Calu3 (cell line): ENCODE results near the gene UBR2. TPM values are rescaled to one million over a fixed set of nuclear protein-coding genes. Genes with fewer than 3 reads are reported as not detected.

ENCODE experiments used
- BruUV-seq: library from RNA; stranded (reverse); fragments of 400-500 nt; replicated peaks from 2 replicates; lab custom pipeline; 2021; lab: Mats Ljungman, UMichigan
- CTCF ChIA-PET: fragments of 300-600 bp; sonication (Branson Sonifier 250); formaldehyde crosslinking; loops from one replicate; lab custom pipeline; 2022; ENCODE audit warnings: antibody characterized with exemption; lab: Charles Lee
- DNase-seq: peaks from one replicate; pipeline ENCODE4 v3.0.0; 2022
- H3K27ac Mint-ChIP-seq: one replicate; pipeline ENCODE4 v1.8.0; 2022; ENCODE audit warnings: mixed read lengths; ENCODE audit not compliant: unreplicated experiment
- H3K27me3 Mint-ChIP-seq: one replicate; pipeline ENCODE4 v1.8.0; 2022; ENCODE audit warnings: mixed read lengths; ENCODE audit not compliant: unreplicated experiment
- H3K36me3 Mint-ChIP-seq: one replicate; pipeline ENCODE4 v1.8.0; 2022; ENCODE audit warnings: mild to moderate bottlenecking, moderate library complexity, mixed read lengths; ENCODE audit not compliant: insufficient read depth, unreplicated experiment
- H3K4me1 Mint-ChIP-seq: one replicate; pipeline ENCODE4 v1.8.0; 2022; ENCODE audit warnings: mild to moderate bottlenecking, low read depth, mixed read lengths; ENCODE audit not compliant: unreplicated experiment
- H3K4me3 Mint-ChIP-seq: one replicate; pipeline ENCODE4 v1.8.0; 2022; ENCODE audit warnings: mild to moderate bottlenecking, low read depth, moderate library complexity, mixed read lengths; ENCODE audit not compliant: unreplicated experiment
- H3K9me3 Mint-ChIP-seq: one replicate; pipeline ENCODE4 v1.8.0; 2022; ENCODE audit warnings: low read depth, mixed read lengths; ENCODE audit not compliant: unreplicated experiment
- CTCF ChIP-seq: fragments of 200-600 bp; IDR thresholded peaks from one replicate; pipeline ENCODE4 v1.8.0; 2022; ENCODE audit warnings: antibody characterized with exemption; ENCODE audit not compliant: unreplicated experiment
- intact Hi-C: fragments of 100-400 bp; cut with micrococcal nuclease; formaldehyde crosslinking; loops from one replicate; pipeline ENCODE4 v1.10.0; 2022; ENCODE audit not compliant: unreplicated experiment
- total RNA-seq: library from RNA; stranded (reverse); gene quantifications from 2 replicates; pipeline ENCODE4 v1.2.3, GENCODE V29; 2022

UBR2 gene
- total RNA-seq, 1 experiment from 2014 or later, result 32.4 TPM

GRCh38 chr6:42735976-42736375, 172.1 kb downstream of the UBR2 start:
- CTCF ChIA-PET, result interaction anchor here (0.5 kb wide), 1 partner anchor 24 kb away, joined by 4 read pairs; no protein-coding TSS in a partner anchor
- TF ChIP-seq CTCF, result no peak

GRCh38 chr6:42740725-42741124, 176.9 kb downstream of the UBR2 start:
- peaks cover 9% of the 10 kb centered on the region for H3K4me1 Mint-ChIP-seq
- TF ChIP-seq CTCF, result no peak
- H3K4me3 Mint-ChIP-seq, result no peak overlapping the region
- BruUV-seq, result no TSS peak
- H3K9me3 Mint-ChIP-seq, result no peaks in the 10 kb centered on the region
- no peak for DNase-seq
- H3K27me3 Mint-ChIP-seq, result peaks cover 14% of the 10 kb centered on the region
- H3K36me3 Mint-ChIP-seq, result peaks cover 16% of the 10 kb centered on the region
- no peak overlapping the region for H3K27ac Mint-ChIP-seq
- intact Hi-C loops, result no loop called here
- CTCF ChIA-PET, result interaction anchor here (0.7 kb wide), 1 partner anchor 230 kb away, joined by 5 read pairs; no protein-coding TSS in a partner anchor

More at GRCh38 chr6:42735976-42736375, 172.1 kb downstream of the UBR2 start:
- no peaks in the 10 kb centered on the region for H3K9me3 Mint-ChIP-seq
- no TSS peak for BruUV-seq
- no peak overlapping the region for H3K27ac Mint-ChIP-seq
- no peaks in the 10 kb centered on the region for H3K36me3 Mint-ChIP-seq
- DNase-seq, result no peak
- H3K4me1 Mint-ChIP-seq, result no peaks in the 10 kb centered on the region
- intact Hi-C loops, result no loop called here
- H3K27me3 Mint-ChIP-seq, result peaks cover 14% of the 10 kb centered on the region
- no peak overlapping the region for H3K4me3 Mint-ChIP-seq

- no peak overlapping the region for H3K27ac Mint-ChIP-seq
- CTCF ChIA-PET, result interaction anchor here (0.6 kb wide), 3 partner anchors 12 to 117 kb away, joined by 3 to 4 read pairs (median 3); no protein-coding TSS in a partner anchor
- intact Hi-C loops, result no loop called here
- H3K9me3 Mint-ChIP-seq, result no peaks in the 10 kb centered on the region
- H3K27me3 Mint-ChIP-seq, result peaks cover 12% of the 10 kb centered on the region
- no peak overlapping the region for H3K4me3 Mint-ChIP-seq
- no TSS peak for BruUV-seq
- H3K36me3 Mint-ChIP-seq, result peaks cover 32% of the 10 kb centered on the region
- H3K4me1 Mint-ChIP-seq, result peaks cover 9% of the 10 kb centered on the region
- DNase-seq, result no peak
- TF ChIP-seq CTCF, result no peak
Observed at GRCh38 chr6:42742116-42742894, 178.5 kb downstream of the UBR2 start.

Other genes with a start within 250 kb of the UBR2 start
- 0.81 and 1.4 TPM in 2 replicates for gene TRERF1, start 112.1 kb upstream of the UBR2 start, total RNA-seq
- not detected in 2 replicates for gene PRPH2, start 158.6 kb downstream of the UBR2 start, total RNA-seq
- gene TBCC, start 182.1 kb downstream of the UBR2 start, total RNA-seq, result 36.2 and 42.7 TPM in 2 replicates
- 17.6 and 19.2 TPM in 2 replicates for gene BICRAL, start 218.0 kb downstream of the UBR2 start, total RNA-seq